ENCODE measurements around the gene SMIM20.

Gene SMIM20

DNA sequence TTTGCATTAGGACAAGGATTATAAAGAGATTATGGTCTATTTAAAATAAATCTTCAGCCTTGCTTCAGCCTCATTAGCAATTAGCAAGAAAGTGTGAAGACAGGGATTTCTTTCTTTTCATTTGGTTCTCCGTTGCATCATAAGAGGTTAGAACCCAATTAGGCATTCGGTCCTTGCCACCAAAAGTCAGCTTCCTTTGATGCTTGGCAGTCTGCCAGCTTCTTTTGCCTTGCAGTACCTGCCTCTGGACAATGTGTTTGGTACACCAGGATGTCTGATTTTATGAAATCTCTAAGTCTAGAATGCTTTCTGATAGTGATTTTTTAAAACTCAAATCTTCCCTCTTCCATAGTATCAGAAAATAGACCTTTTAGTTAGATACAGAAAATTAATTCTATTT, 12.4 kb downstream of the SMIM20 start:
- no peak for DNase-seq (ENCODE audit: low read depth)

DNA sequence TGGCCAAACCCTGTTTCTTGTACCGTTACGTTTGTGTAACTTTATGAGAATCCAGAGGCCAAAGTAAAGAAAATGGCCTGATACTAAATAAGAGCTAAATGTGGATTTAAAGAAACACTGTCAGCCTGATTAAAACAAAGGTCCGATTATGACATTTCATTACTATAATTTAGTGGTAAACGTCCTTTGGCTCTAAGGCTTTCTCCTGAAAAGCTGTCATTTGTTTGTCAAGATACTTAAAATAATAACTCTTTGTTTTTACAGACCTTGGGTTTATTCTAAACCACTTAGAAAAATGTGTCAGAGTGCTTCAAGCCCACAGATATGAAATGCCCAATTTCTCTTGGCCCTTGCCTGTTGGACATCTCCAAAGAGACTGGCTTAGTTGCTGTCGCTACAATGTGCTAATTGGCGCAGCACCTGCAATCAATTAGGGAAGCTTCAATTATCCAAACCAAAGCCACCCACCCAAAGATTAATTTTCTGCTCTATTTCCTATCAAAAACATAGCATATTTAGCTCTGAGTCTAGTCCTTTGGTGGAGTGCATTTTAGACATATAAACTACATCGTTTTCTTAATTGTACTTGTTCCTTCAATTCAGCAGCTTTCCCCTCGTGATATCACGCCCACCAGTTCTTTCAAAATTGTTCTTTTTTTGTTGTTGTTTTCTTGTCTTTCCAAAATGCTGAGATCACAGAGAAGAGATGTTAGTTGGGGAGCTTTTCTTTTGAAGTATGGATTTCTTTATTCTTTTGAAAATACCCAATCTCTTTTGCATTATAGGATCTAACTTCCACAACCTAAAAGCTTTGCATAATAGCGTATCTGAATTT, 13.6 kb downstream of the SMIM20 start:
- no peak for DNase-seq (ENCODE audit: low read depth)

DNA sequence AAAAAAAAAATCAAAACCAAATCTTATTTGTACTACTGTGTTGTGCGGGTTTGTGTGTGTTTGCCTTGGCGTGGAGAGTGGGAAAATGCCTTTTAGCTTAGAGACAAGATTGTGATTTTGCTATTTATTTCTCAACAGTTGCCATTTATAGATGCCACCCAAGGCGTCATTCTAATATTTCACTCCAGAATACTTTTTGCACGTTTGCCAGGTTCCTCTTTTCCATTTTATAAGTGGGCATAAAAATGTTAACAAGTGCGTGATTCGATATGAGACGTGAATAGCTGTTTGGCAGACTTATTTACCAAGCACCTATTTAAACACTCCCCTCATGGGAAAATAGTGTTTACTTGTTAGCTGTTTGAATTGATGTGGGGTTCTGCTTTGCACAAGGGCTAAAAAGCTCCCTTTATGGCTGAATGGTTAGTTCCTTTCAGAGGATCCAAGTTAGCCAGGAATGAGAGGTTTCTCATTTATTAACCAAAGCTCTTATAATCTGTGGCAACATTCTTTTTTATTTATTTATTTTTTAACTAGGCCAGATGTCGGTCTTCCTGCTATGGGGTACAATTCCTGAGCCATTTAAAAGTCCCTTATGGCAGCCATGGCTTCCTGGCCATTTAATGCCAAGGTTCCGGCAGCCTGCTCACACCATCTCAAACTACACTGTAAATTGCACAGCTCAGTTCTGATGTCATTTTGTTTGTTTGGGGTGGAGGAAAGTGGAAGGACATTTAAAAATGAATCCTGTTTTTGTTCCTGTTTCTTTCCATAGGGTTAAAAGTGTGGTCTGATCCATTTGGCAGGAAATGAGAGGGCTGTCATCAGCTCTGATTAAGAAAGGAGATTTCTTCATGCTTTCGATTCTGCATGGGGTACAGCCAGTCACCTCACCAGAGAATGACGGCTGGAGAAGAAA, 14.6 kb downstream of the SMIM20 start:
- no peak for DNase-seq (ENCODE audit: low read depth)

DNA sequence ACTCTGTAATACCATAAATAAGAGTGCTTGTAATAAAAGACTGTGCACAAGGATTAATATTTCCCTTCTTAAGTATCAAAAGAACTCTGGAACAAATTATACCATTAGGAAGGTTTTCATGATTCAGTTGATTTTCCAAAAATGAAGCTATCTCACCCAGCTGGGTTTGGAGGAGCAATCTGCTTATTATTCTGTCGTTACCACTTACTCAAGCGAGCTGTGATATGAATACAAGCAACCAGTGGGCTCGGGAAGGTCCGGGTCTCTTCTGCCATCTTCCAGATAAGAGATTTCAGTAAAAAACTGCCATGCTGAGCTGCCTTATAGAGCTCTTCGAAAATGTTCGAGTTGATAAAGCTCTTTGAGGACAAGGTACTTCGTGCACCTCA, 15.3 kb downstream of the SMIM20 start:
- DNase-seq (ENCODE audit: low read depth), result no peak

DNA sequence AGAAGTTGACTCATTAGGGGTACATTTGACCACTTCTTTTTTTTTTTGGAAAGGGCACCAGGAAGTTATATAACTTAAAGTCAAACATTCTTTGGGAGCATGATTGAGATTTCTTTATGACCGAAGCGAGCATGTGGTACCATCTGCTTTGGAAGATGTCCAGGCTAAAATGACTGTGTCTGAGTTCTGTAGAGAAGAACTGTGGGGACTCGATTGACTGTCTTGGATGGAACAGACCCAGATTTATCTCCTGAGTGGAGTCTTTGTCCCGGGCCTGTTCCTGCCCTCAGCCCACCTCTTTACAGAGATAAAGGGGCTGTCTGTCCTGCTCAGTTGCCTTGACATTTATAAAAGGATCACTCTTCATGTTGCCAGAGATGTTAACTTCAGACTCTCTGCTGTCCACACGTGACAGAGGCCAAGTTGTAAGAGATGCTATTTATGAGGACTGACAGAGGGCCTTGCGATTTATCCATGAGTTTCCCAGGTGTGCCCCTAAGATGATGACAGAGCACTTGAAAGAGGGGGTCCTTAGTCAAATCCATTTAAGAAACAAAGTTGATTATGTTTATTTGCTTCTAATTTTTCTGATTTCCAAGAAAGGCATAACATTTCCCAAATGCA, 16.8 kb downstream of the SMIM20 start:
- DNase-seq (ENCODE audit: low read depth), result no peak

DNA sequence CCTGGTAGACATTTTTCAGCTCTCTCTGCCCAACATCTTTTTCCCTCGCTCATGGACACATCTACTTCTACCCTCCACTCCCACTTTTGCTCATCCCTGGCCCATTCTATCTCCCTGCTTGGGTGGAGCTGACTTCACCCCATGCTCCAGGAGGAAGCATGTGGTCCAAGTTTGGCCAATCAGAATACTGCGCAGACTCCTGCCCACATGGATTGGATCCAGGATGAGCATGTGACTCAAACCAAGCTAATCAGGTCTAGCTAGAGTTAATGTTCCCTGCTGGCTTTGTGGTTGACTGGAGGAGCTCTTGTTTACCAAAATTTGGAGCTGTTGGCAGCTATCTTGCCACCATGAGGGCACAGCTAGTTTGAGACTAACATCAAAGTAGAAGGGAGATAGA, 22.7 kb downstream of the SMIM20 start:
- DNase-seq (ENCODE audit: low read depth), result no peak

DNA sequence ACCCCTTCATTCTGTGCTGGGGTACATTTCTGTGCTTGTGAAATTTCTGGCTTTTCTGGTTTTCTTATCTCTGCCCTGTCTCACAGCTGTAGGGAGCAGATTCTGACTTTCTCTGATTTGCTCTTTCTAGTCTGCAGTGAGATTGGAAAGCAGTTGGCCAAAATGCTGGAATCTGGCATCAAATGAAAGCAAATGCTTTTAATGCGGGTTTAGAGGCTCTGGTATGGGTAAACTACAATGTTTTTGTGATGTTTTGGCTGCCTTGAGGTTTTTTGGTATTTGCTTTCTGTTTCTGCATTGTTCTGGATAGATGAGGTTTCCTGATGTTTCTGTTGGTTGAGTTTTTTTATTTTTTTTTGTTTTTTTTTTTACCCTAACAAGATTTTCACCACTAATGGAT, 23.8 kb downstream of the SMIM20 start:
- DNase-seq (ENCODE audit: low read depth), result no peak

DNA sequence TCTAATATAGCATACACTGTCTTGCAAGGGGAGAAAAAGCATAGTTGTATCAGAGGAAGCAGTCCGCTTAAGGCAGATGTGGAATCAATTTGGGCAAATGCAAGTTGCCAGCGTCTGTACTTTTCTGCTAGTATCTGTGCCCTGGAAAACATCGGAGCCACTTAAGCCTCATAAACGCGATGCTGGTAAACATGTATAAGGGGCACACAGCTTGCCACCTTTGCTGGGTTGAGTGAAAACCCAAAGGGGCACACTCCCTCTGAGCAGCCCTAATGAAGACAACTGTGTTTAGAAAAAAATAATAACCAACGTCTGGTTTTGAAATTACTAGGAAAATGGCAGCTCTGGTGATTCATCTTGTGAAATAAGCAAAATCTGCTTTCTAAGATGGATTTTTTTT, 24.3 kb downstream of the SMIM20 start:
- DNase-seq (ENCODE audit: low read depth), result no peak

DNA sequence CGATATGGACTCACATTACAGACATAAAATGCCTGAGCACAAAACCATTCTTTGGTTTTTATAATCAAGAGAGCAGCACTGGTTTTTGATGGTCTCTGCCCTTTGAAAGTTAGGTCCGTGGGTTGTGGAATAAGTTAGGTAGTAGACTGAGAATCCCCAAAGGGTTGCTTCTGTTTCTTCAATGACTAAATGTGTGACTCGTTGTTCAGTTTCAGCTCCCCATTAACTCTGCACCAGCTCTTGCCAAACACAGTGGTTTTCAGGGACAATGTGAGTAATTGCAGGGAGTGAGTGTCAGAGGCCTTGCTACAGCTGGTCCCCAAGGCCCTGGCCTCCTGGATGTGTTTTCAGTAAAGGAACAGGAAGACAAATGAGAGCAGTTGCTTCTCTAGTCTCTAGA, 24.8 kb downstream of the SMIM20 start:
- DNase-seq (ENCODE audit: low read depth), result no peak

DNA sequence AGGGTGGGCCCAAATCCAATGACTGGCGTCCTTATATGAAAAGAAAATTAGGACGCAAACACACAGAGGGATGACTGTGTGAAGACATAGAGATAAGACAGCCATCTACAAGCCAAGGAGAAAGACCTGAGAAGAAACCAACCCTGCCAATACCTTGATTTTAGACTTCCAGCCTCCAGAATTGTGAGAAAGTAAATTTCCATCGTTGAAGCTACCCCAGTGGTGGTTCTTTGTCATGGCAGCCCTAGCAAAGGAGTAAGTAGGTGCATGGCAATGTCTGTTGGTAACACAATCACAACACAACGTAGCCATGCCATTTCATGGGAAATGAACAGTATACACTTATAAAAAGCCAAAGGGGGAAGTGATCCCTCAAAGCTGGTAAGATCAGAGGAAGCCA, 25.3 kb downstream of the SMIM20 start:
- no peak for DNase-seq (ENCODE audit: low read depth)

DNA sequence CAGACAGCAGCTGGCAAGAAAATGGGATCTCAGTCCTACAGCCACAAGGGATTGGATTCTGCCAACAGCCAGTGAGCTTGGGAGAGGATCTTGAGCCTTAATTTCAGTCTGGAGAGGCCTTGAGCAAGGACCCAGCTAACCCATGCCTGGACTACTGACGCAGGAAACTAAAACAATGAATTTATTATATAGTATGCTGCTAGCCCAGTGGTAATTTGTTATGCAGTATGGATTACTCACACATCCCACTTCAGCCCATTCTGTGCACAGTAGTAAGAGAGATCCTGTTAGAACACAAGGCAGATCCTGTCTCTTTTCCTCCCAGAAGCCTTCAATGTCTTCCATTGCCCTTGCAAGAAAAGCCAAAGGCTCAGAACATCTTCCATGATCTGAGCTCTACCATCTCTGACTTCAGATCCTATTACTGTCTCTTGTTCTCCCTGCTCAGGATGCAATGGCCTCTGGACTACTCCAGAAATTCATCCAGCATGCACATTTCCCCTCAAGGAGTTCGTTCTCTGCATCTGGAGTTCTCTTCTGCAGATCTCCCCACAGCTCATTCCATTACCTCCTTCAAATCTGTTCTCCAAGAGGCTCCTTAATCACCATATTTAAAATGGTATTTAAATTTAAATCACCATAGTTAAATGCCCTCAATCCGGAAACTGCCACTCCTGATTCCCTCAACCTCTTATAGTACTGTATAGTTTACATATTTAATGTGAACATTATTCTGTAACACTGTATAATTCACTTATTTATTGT, 27.6 kb downstream of the SMIM20 start:
- DNase-seq (ENCODE audit: low read depth), result no peak

DNA sequence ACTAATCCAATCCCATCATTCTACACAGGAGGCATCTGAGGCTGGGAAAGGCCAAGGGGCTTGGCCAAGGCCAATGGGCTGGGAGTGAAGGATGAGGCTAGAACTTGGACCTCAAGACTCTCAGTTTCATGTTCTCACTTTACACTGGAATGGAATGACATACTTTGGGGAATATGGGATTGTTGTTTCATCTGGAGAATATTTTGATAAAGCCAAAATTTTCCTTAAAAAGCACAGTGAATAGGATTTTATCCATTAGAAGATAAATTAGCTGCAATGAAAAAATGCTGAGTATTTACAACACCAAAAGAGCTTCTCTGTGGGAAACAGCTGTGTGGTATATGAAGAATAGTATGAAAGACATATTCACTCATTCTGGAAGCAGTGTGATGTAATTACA, 29.3 kb downstream of the SMIM20 start:
- DNase-seq (ENCODE audit: low read depth), result no peak

DNA sequence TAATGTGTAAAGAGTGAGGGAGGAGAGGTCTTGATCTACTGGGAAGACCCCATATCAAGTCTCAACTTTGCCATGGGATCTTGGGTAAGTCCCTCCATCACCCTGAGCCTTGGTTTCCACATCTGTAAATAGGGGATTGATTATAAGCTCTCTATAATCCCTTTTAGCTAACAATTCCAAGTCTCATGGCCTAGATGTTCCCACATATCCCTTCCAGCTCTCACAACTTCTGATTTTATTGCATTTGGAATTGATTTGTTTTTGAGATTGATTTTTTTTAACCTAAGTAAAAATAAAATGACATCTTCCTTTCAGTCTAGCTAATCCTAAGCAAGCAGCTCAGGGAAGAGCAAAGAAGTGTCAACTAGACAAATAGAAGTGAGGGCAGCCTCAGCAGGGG, 29.8 kb downstream of the SMIM20 start:
- DNase-seq (ENCODE audit: low read depth), result no peak

DNA sequence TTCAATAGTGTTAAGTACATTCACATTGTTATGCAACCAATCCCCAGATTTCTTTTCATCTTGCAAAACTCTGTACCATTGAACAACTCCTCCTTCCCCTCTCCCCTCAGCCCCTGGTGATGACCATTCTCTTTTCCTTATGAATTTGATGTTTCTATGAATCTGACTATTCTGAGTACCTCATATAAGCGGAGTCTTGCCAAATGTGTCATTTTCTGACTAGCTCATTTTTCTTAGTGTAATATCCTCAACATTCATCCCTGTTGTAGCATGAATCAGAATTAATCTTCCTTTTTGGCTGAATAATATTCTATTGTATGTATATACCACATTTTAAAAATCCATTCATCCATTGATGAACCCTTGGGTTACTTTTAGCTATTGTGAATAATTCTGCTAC, 34.0 kb downstream of the SMIM20 start:
- no peak for DNase-seq (ENCODE audit: low read depth)

DNA sequence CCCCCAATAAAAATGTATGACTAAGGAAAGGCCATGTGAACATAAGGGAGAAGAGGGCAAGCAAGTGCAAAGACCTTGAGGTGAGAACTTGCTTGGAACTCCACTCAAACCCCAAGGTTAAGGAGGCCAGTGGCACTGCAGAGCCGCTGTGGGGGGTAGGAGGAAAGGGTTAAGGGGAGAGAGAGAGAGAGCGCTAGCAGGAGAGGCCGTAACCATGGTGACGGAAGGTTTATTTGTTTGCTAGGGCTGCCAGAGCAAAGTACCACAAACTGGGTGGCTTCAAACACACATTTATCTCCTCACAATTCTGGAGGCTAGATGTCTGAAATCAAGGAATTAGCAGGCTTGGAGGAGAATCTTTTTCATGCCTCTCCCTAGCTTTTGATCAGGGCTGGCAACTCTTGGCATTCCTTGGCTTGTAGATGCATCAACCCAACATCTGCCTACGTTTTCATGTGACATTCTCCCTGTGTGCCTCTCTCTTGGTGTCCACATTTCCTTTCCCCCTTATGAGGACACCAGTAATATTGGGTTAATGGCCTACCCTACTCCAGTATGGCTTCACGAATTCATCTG, 35.2 kb downstream of the SMIM20 start:
- DNase-seq (ENCODE audit: low read depth), result no peak

DNA sequence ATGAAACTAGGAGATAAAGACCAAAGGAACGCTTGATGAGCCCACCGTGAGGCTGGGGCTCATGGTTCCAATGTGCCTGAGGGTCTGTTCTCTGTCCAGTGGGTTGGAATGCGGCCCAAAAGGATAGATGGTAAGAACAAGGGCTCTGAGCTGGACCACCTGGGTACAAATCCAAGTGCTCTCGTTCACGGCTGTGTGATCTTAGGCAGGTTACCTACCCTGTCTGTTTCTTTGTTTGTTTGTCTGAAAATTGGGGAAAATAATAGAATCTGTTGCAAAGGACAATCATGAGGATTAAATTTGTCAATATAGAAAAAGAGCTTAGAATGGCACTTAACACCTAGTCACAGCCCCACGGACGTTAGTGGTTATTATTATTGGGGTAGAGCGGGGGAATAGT, 36.0 kb downstream of the SMIM20 start:
- DNase-seq (ENCODE audit: low read depth), result no peak

DNA sequence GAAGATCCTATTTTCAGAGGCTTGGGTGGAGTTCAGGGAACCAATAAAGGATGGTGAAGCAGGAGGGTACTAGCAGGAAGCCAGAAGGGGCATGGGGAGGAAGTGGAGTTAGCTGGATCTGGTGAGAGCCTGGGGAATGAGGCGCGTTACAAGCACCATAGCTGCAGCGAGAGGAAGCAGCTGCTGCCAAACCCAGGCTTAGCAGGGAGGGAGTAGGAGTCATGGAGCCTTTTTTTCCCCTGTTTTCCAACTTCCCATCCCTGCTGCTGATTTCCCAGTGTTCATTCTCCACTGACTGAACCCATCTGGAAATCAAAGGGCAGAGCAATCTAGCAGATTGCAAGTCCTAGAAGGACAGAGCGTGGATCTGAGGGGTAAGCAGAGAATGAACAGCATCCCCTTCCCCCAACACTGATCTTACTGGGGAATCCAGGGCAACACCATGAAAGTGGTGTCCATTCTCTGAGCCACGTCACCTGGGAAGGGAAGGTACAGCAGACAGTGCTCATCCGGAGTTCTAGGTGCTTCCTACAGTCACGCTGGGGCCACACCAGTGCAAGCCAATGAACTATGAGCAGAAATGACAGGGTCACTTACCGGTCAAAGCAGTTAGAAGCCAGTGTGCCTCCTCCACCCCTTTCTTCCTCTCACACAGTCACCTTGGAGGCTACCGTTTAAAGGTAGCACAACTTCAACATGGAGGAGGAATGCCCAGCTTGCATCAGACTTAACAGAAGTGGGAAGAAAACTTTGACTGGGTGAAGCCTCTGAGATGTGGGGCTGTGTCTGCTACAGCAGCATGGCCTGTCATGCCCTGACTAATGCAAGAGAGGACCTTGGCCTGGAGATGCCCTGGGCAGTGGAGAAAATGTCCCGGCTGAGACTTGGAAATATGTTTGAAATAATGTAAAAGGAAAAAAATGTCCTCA, 36.7 kb downstream of the SMIM20 start:
- DNase-seq (ENCODE audit: low read depth), result no peak

DNA sequence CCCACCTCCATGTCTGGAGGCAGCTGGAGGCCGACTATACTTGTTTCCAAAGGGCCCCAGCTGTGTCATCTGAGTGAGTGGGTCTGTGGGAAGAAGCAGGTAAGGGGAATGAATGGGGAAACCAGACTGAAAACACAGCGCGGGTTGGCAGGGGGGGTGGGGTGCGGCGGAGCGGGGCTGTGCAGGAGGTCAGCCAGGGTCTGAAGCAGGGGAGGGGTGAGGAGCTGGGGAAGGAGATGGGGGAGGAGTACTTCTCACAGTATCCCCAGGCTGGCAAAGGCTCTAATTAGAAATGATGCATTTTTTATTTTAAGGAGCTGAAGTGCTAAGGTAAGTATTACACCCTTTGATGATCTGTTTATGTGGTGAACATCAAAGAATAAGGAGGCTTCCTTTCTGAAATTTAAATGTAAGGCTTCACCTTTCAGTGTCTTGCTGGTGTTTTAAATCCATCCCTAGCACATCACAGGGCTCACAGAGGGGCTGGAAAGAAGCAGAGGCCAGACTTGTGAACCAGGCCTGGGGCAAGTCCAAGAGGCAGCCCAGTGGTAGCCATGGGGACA, 37.5 kb downstream of the SMIM20 start:
- no peak for DNase-seq (ENCODE audit: low read depth)

DNA sequence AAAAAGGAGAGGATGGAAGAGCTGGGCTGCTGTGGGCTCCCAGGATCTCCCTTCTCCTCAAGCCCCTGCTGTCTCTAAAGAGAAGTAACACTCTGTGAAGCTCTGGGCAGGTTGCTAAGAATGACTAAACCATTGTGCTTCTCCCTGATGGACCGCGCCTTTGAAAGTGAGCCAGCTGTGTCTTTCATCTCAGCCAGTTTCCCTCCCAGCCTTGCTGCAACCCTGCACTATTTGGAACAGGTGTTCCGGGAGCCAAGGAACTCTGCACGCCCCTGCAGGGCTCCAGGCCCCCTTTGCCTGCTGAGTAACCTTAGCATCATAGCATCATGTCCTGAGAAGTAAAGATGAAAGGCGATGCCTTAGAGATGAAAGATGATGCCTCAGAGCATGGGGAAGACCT, 39.7 kb downstream of the SMIM20 start:
- DNase-seq (ENCODE audit: low read depth), result no peak

DNA sequence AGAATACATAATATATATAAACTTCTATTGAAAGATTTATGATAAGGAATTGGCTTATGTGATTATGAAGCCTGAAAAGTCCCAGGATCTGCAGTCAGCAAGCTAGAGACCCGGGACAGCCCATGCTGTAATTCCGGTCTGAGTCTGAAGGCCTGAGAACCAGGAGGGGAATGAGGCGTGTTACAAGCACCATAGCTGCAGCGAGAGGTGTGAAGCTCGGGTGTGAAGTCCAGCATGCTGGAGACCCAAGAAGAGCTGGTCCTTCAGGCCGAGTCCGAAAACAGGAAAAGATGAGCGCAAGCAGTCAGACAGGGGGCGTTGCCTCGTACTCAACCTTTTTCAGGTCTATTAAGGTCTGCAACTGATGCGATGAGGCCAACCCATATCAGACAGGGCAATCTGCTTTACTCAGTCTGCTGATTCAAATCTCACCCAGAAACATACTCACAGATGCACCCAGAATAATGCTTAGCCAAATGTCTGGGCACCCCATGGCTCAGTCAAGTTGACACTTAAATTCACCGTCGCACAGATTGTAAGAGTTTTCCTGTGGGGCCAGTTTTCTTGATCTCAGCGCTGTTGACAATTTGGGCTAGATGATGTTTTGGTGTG, 40.4 kb downstream of the SMIM20 start:
- DNase-seq (ENCODE audit: low read depth), result no peak
